NT2/D1 (cell line): Measurements from ENCODE around the gene FAM120C.

Experiments used
- SUZ12 ChIP-seq: IDR thresholded peaks from 2 replicates; pipeline ENCODE4 v1.6.1; 2011; ENCODE audit not compliant: insufficient read length, insufficient read depth; ENCODE audit errors: extremely low read depth
- YY1 ChIP-seq: IDR thresholded peaks from 2 replicates; pipeline ENCODE4 v1.6.1; 2011; ENCODE audit not compliant: insufficient read length, insufficient read depth

GRCh38 chrX:54182194-54182863, 725 bp downstream of the FAM120C start:
- TF ChIP-seq SUZ12 (no peak), YY1 (no peak)
